Ovary (tissue), 3 donors: ENCODE data around the gene TMEM120B.

Experiments
- EP300 ChIP-seq: sonication (generic); formaldehyde crosslinking; IDR thresholded peaks from one replicate; pipeline ENCODE4 v1.6.1; 2017; ENCODE audit warnings: antibody characterized with exemption
- TF ChIP-seq, protein P1 (sequence below), 3 donors: fragments of 450-650 bp in 2 of 3; fragments of 200-600 bp in 1 of 3; IDR thresholded peaks; one replicate each; pipeline versions ENCODE4 v1.5.1 to v1.8.0; 2016 to 2022; ENCODE audit warnings: antibody characterized with exemption in 3 of 3, mild to moderate bottlenecking in 1 of 3
- donor health status: DM: no; HTN: no; CAD: no.

DNA sequence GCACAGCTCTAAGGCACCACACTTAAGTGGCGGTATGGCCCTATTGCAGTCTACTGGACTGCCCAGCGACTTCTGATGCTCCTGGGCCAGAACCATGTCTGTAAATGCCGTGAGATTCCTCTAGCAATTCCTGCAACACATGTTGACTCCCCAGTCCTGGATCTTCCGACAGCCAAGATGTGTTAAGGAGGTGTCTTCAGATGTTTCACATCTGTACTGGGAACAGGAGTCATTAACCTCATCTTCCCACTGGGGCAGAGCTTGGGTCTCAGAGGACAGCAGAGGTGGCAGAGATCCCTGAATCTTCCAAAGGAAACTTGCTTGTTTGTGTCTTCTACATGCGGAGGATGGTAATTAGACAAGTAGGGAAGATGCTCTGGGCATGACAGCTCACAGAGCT is 8.2 kb downstream of the TMEM120B start:
- TF ChIP-seq, protein P1, sequence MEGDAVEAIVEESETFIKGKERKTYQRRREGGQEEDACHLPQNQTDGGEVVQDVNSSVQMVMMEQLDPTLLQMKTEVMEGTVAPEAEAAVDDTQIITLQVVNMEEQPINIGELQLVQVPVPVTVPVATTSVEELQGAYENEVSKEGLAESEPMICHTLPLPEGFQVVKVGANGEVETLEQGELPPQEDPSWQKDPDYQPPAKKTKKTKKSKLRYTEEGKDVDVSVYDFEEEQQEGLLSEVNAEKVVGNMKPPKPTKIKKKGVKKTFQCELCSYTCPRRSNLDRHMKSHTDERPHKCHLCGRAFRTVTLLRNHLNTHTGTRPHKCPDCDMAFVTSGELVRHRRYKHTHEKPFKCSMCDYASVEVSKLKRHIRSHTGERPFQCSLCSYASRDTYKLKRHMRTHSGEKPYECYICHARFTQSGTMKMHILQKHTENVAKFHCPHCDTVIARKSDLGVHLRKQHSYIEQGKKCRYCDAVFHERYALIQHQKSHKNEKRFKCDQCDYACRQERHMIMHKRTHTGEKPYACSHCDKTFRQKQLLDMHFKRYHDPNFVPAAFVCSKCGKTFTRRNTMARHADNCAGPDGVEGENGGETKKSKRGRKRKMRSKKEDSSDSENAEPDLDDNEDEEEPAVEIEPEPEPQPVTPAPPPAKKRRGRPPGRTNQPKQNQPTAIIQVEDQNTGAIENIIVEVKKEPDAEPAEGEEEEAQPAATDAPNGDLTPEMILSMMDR (IDR thresholded peaks at IDR 0.05): no peak
- no peak for TF ChIP-seq EP300
